GM12878 (cell line): ENCODE data around the gene KIF3A. TPM values are rescaled to one million over a fixed set of nuclear protein-coding genes. Genes with fewer than 3 reads are reported as not detected.

Experiments
- ATAC-seq: fragments of 200-7000 bp; cut with Tn5 transposase; 3 replicates; pipeline ENCODE4 v1.9.1; 2020; ENCODE audit warnings: mild to moderate bottlenecking, moderate library complexity
- BruUV-seq: library from RNA; stranded (reverse); fragments of 400-500 nt; replicated peaks from 2 replicates; lab custom pipeline; 2021; lab: Mats Ljungman, UMichigan
- CTCF ChIA-PET: fragments of 300-600 bp; sonication (Branson Sonifier 250); formaldehyde crosslinking; extraction: SDS; loops from one replicate; lab custom pipeline; 2021; ENCODE audit warnings: inconsistent platforms; lab: Yijun Ruan, JAX
- POLR2A ChIA-PET: fragments of 350-600 bp; formaldehyde crosslinking; extraction: SDS; loops from one replicate; lab custom pipeline; 2021; ENCODE audit warnings: inconsistent platforms; lab: Charles Lee
- RAD21 ChIA-PET: fragments of 300-600 bp; sonication (Branson Sonifier 250); formaldehyde crosslinking; loops from one replicate; lab custom pipeline; 2023; ENCODE audit warnings: antibody characterized with exemption; ENCODE audit not compliant: unreplicated experiment; lab: Charles Lee
- SMC1A ChIA-PET: fragments of 300-600 bp; sonication (Branson Sonifier 250); formaldehyde crosslinking; loops from one replicate; lab custom pipeline; 2023; ENCODE audit not compliant: unreplicated experiment, uncharacterized antibody; lab: Charles Lee
- DNase-seq: peaks from one replicate; pipeline ENCODE4 v3.0.0-alpha.2; 2011; ENCODE audit warnings: low read depth, low spot score
- FAIRE-seq: peaks from 3 replicates; lab custom pipeline; 2011; peaks lifted over from hg19 to GRCh38; lab: Jason Lieb, UNC
- H2AFZ ChIP-seq: 2 replicates; pipeline ENCODE4 v1.6.0; 2011; ENCODE audit warnings: low read depth, low read length, control low read depth; ENCODE audit not compliant: control insufficient read depth
- H3K27ac ChIP-seq: 2 replicates; pipeline ENCODE4 v1.5.1; 2011; ENCODE audit warnings: control low read depth; ENCODE audit not compliant: control insufficient read depth, insufficient read depth
- H3K27me3 ChIP-seq, 2 experiments: replicated peaks in 1 of 2; 2 replicates each; pipeline versions ENCODE4 v1.6.0 to v1.6.1; 2011; ENCODE audit warnings: low read length in 1 of 2; ENCODE audit not compliant: control insufficient read depth in 2 of 2, insufficient read depth in 2 of 2
- H3K36me3 ChIP-seq, 2 experiments: 2 replicates each; pipeline ENCODE4 v1.5.1; 2011; ENCODE audit warnings: low read length in 1 of 2; ENCODE audit not compliant: control insufficient read depth in 2 of 2, insufficient read depth in 2 of 2
- H3K4me1 ChIP-seq: 2 replicates; pipeline ENCODE4 v1.6.1; 2011; ENCODE audit warnings: mild to moderate bottlenecking, low read length, moderate library complexity, mixed read lengths; ENCODE audit not compliant: control insufficient read depth, insufficient read depth
- H3K4me2 ChIP-seq: 2 replicates; pipeline ENCODE4 v1.6.0; 2011; ENCODE audit warnings: control low read depth; ENCODE audit not compliant: control insufficient read depth, insufficient read depth
- H3K4me3 ChIP-seq: fragments of 200-600 bp; sonication (generic); 2 replicates; pipeline ENCODE4 v1.5.1; 2016
- H3K79me2 ChIP-seq: 2 replicates; pipeline ENCODE4 v1.6.0; 2011; ENCODE audit warnings: low read length; ENCODE audit not compliant: control insufficient read depth, insufficient read depth
- H3K9ac ChIP-seq: 2 replicates; pipeline ENCODE4 v1.8.0; 2011; ENCODE audit warnings: low read length, control low read depth, mixed read lengths; ENCODE audit not compliant: control insufficient read depth, insufficient read depth
- H3K9me3 ChIP-seq: replicated peaks from 3 replicates; pipeline ENCODE4 v1.5.1; 2011; ENCODE audit warnings: mild to moderate bottlenecking, low read length; ENCODE audit not compliant: control insufficient read depth, insufficient read depth
- H4K20me1 ChIP-seq: 2 replicates; pipeline ENCODE4 v1.6.0; 2011; ENCODE audit not compliant: control insufficient read depth, insufficient read depth
- CREM ChIP-seq: IDR thresholded peaks from 2 replicates; pipeline ENCODE4 v1.6.1; 2014; ENCODE audit warnings: antibody characterized with exemption, low read depth
- whole genome bisulfite sequencing: methylation state at CpG from one replicate; pipeline ENCODE4 v1.1.6; 2016; ENCODE audit warnings: low lambda C conversion rate; ENCODE audit not compliant: insufficient replicate concordance, insufficient coverage; ENCODE audit errors: missing lambda C conversion rate; 5-methylcytosine and 5-hydroxymethylcytosine counted together
- in situ Hi-C: fragments of 300-500 bp; cut with MboI; formaldehyde crosslinking; loops from 9 replicates; pipeline ENCODE4 v1.14.3; 2018; ENCODE audit warnings: mixed read lengths
- intact Hi-C: fragments of 100-400 bp; cut with micrococcal nuclease; formaldehyde crosslinking; loops from one replicate; pipeline ENCODE4 v1.14.2; 2022; ENCODE audit not compliant: unreplicated experiment
- polyA plus RNA-seq, 11 experiments: library from polyadenylated mRNA; depleted of rRNA in 4 of 11; unstranded in 6 of 11; stranded (reverse) in 5 of 11; fragments of >200 nt; fragmentation: Nextera tagmentation in 4 of 11; fragmentation: Illumina TruSeq in 1 of 11; extraction: Ambion mirVana in 4 of 11; extraction: Trizol in 1 of 11; gene quantifications; 1 replicate in 1 of 11; 2 replicates in 10 of 11; pipeline versions ENCODE4 v1.2.1 to v1.2.3, GENCODE V29; 2011 to 2016; ENCODE audit warnings: inconsistent platforms in 2 of 11, missing spikeins in 2 of 11, low read depth in 1 of 11
- total RNA-seq, 4 experiments: library from RNA; depleted of rRNA in 3 of 4; stranded (reverse); fragments of >200 nt in 3 of 4; fragmentation: Illumina TruSeq in 1 of 4; extraction: Trizol in 1 of 4; gene quantifications; 2 replicates each; pipeline versions ENCODE4 v1.2.1 to v1.2.3, GENCODE V29; 2013 to 2021
- TF ChIP-seq, protein P1 (sequence below): fragments of 450-650 bp; IDR thresholded peaks from 2 replicates; pipeline ENCODE4 v1.6.1; 2017; ENCODE audit warnings: mild to moderate bottlenecking, moderate library complexity
- TF ChIP-seq, protein P2 (sequence below): IDR thresholded peaks from 2 replicates; pipeline ENCODE4 v1.6.1; 2012; ENCODE audit warnings: low read depth, low read length, improper control_type of control experiment
- TF ChIP-seq, protein P3 (sequence below): IDR thresholded peaks from 2 replicates; pipeline ENCODE4 v1.6.1; 2011; ENCODE audit warnings: mild to moderate bottlenecking, low read depth, low read length, moderate library complexity; ENCODE audit not compliant: insufficient replicate concordance
- TF ChIP-seq, protein P4 (sequence below): IDR thresholded peaks from 2 replicates; pipeline ENCODE4 v1.6.1; 2012; ENCODE audit warnings: improper control_type of control experiment, low read depth, low read length; ENCODE audit not compliant: insufficient replicate concordance
- TF ChIP-seq, protein P5 (sequence below), 3 experiments: IDR thresholded peaks in 2 of 3; conservative IDR thresholded peaks in 1 of 3; 2 replicates each; pipeline ENCODE4 v1.5.1; 2011; ENCODE audit warnings: low read depth in 3 of 3, low read length in 3 of 3, mild to moderate bottlenecking in 3 of 3, control low read depth in 2 of 3, moderate library complexity in 2 of 3, inconsistent platforms in 1 of 3, mixed read lengths in 1 of 3; ENCODE audit not compliant: control insufficient read depth in 2 of 3, insufficient read depth in 1 of 3; ENCODE audit errors: extremely low read depth in 1 of 3

KIF3A gene
- total and polyA plus RNA-seq, 10 of the 15 experiments (the other 5 are each of a cell fraction or from before 2014, with no cell fraction given), result 2.7 to 36.5 (median 10.0) TPM

DNA sequence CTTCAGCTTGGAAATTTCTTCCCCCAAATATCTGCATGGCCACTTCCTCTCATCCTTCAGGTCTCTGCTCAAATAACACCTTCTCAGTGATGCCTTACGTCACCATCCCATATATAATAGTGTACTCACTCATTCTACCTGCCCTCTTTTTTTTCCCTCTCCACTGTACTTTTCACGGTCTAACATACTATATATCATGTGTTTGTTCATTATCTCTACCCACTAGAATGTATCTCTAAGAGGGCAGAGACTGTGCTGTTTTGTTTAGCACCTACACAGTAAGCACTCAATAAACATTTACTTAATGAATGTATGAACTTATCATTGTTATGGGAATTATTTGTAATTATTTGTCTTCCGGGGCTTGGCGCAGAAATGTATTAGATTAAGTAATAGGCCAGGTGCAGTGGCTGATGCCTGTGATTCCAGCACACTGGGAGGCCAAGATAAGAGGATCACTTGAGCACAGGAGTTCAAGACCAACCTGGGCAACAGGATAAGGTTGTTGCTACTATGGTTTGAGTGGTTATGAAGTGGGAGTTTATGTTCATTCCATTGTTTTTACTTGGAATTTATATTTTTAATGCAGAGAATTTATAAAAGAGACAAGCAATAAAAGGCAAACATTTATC lies 85.4 kb downstream of the KIF3A start (continued):
- TF ChIP-seq, protein P1, sequence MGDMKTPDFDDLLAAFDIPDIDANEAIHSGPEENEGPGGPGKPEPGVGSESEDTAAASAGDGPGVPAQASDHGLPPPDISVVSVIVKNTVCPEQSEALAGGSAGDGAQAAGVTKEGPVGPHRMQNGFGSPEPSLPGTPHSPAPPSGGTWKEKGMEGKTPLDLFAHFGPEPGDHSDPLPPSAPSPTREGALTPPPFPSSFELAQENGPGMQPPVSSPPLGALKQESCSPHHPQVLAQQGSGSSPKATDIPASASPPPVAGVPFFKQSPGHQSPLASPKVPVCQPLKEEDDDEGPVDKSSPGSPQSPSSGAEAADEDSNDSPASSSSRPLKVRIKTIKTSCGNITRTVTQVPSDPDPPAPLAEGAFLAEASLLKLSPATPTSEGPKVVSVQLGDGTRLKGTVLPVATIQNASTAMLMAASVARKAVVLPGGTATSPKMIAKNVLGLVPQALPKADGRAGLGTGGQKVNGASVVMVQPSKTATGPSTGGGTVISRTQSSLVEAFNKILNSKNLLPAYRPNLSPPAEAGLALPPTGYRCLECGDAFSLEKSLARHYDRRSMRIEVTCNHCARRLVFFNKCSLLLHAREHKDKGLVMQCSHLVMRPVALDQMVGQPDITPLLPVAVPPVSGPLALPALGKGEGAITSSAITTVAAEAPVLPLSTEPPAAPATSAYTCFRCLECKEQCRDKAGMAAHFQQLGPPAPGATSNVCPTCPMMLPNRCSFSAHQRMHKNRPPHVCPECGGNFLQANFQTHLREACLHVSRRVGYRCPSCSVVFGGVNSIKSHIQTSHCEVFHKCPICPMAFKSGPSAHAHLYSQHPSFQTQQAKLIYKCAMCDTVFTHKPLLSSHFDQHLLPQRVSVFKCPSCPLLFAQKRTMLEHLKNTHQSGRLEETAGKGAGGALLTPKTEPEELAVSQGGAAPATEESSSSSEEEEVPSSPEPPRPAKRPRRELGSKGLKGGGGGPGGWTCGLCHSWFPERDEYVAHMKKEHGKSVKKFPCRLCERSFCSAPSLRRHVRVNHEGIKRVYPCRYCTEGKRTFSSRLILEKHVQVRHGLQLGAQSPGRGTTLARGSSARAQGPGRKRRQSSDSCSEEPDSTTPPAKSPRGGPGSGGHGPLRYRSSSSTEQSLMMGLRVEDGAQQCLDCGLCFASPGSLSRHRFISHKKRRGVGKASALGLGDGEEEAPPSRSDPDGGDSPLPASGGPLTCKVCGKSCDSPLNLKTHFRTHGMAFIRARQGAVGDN, result no peak
- TF ChIP-seq CREM, result no peak
- TF ChIP-seq, all 136 proteins: peak for 0

DNA sequence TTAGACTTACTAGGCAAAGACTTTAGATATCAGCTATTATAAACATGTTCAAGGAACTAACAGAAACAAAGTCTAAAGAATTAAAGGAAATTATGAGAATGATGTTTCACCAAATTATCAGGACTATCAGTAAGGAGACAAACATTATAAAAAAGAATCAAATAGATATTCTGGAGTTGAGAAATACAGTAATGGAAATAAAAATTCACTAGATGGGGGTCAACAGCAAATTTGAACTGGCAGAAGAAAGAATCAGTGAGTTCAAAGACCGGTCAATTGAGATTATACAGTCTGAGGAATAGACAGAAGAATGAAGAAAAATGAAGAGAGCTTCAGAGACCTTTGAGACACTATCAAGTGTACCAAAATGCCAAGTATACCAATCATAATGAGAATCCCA lies 89.0 kb downstream of the KIF3A start:
- intact Hi-C loops (no loop called here), in situ Hi-C loops (no loop called here)
- H3K27me3 ChIP-seq, result no peaks in the 10 kb centered on the region
- ChIA-PET POLR2A (interaction anchor here (1.2 kb wide), 1 partner anchor 12 kb away, joined by 6 read pairs; no protein-coding TSS in a partner anchor), SMC1A (interaction anchor here (1.1 to 2.6 kb wide), 3 partner anchors 9 to 62 kb away, joined by 3 to 12 read pairs (median 3); no protein-coding TSS in a partner anchor), CTCF (interaction anchor here (0.8 to 1.7 kb wide), 4 partner anchors 15 to 172 kb away, joined by 3 to 7 read pairs (median 5); no protein-coding TSS in a partner anchor), RAD21 (interaction anchor here (1.2 to 1.4 kb wide), 2 partner anchors 13 to 60 kb away, joined by 3 to 5 read pairs; no protein-coding TSS in a partner anchor)
- H3K9ac ChIP-seq, result no peak overlapping the region
- no peak overlapping the region for H3K27ac ChIP-seq
- no peaks in the 10 kb centered on the region for H3K79me2 ChIP-seq
- ATAC-seq (no peak), DNase-seq (no peak), FAIRE-seq (no peak)
- no peaks in the 10 kb centered on the region for H4K20me1 ChIP-seq
- H3K4me3 ChIP-seq, result no peak overlapping the region
- WGBS, result 100% methylated on average over 1 of the region's 1 CpG
- no TSS peak for BruUV-seq
- H3K9me3 ChIP-seq, result no peaks in the 10 kb centered on the region; the same call in 1 of the 3 replicates
- no peak overlapping the region for H2AFZ ChIP-seq
- H3K36me3 ChIP-seq, result peaks cover under 1 to 2% of the 10 kb centered on the region in 2 experiments; a peak in 2 of 4 replicates
- H3K4me2 ChIP-seq, result no peak overlapping the region
- no peaks in the 10 kb centered on the region for H3K4me1 ChIP-seq
- TF ChIP-seq, protein P2, sequence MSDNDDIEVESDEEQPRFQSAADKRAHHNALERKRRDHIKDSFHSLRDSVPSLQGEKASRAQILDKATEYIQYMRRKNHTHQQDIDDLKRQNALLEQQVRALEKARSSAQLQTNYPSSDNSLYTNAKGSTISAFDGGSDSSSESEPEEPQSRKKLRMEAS, result no peak
- TF ChIP-seq, protein P3, sequence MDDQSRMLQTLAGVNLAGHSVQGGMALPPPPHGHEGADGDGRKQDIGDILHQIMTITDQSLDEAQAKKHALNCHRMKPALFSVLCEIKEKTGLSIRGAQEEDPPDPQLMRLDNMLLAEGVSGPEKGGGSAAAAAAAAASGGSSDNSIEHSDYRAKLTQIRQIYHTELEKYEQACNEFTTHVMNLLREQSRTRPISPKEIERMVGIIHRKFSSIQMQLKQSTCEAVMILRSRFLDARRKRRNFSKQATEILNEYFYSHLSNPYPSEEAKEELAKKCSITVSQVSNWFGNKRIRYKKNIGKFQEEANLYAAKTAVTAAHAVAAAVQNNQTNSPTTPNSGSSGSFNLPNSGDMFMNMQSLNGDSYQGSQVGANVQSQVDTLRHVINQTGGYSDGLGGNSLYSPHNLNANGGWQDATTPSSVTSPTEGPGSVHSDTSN, result no peak
- TF ChIP-seq, protein P4, sequence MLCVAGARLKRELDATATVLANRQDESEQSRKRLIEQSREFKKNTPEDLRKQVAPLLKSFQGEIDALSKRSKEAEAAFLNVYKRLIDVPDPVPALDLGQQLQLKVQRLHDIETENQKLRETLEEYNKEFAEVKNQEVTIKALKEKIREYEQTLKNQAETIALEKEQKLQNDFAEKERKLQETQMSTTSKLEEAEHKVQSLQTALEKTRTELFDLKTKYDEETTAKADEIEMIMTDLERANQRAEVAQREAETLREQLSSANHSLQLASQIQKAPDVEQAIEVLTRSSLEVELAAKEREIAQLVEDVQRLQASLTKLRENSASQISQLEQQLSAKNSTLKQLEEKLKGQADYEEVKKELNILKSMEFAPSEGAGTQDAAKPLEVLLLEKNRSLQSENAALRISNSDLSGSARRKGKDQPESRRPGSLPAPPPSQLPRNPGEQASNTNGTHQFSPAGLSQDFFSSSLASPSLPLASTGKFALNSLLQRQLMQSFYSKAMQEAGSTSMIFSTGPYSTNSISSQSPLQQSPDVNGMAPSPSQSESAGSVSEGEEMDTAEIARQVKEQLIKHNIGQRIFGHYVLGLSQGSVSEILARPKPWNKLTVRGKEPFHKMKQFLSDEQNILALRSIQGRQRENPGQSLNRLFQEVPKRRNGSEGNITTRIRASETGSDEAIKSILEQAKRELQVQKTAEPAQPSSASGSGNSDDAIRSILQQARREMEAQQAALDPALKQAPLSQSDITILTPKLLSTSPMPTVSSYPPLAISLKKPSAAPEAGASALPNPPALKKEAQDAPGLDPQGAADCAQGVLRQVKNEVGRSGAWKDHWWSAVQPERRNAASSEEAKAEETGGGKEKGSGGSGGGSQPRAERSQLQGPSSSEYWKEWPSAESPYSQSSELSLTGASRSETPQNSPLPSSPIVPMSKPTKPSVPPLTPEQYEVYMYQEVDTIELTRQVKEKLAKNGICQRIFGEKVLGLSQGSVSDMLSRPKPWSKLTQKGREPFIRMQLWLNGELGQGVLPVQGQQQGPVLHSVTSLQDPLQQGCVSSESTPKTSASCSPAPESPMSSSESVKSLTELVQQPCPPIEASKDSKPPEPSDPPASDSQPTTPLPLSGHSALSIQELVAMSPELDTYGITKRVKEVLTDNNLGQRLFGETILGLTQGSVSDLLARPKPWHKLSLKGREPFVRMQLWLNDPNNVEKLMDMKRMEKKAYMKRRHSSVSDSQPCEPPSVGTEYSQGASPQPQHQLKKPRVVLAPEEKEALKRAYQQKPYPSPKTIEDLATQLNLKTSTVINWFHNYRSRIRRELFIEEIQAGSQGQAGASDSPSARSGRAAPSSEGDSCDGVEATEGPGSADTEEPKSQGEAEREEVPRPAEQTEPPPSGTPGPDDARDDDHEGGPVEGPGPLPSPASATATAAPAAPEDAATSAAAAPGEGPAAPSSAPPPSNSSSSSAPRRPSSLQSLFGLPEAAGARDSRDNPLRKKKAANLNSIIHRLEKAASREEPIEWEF, result no peak
- TF ChIP-seq, protein P5, sequence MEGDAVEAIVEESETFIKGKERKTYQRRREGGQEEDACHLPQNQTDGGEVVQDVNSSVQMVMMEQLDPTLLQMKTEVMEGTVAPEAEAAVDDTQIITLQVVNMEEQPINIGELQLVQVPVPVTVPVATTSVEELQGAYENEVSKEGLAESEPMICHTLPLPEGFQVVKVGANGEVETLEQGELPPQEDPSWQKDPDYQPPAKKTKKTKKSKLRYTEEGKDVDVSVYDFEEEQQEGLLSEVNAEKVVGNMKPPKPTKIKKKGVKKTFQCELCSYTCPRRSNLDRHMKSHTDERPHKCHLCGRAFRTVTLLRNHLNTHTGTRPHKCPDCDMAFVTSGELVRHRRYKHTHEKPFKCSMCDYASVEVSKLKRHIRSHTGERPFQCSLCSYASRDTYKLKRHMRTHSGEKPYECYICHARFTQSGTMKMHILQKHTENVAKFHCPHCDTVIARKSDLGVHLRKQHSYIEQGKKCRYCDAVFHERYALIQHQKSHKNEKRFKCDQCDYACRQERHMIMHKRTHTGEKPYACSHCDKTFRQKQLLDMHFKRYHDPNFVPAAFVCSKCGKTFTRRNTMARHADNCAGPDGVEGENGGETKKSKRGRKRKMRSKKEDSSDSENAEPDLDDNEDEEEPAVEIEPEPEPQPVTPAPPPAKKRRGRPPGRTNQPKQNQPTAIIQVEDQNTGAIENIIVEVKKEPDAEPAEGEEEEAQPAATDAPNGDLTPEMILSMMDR (IDR thresholded peaks at IDR 0.05 in 2 of 3, conservative IDR thresholded peaks at IDR 0.05 in 1 of 3; ENCODE audit: control insufficient read depth in 2 of 3, extremely low read depth in 1 of 3, insufficient read depth in 1 of 3, low read depth in 3 of 3, low read length in 3 of 3), result no peak
